ENCODE data around the gene KCNJ2.

DNA sequence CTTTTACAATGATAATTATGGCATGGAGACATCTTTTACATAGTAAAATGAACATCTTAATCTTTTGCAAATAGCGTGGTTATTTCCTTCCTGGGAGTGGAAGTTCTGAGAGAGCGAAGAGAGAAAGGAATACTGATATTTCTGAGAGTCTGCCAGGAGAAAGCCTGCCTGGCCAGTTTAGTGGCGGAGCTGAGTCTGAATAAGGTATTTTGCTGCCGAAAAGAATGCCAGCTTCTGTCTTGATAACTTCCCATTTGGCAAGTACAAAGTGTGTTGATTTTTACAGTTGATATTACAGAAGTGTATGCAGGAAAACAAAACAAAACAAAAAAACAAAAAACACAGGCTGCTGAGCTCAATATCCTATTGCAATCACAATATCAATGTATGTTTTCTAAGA is 55.9 kb downstream of the KCNJ2 start:
- TF ChIP-seq, protein P1, sequence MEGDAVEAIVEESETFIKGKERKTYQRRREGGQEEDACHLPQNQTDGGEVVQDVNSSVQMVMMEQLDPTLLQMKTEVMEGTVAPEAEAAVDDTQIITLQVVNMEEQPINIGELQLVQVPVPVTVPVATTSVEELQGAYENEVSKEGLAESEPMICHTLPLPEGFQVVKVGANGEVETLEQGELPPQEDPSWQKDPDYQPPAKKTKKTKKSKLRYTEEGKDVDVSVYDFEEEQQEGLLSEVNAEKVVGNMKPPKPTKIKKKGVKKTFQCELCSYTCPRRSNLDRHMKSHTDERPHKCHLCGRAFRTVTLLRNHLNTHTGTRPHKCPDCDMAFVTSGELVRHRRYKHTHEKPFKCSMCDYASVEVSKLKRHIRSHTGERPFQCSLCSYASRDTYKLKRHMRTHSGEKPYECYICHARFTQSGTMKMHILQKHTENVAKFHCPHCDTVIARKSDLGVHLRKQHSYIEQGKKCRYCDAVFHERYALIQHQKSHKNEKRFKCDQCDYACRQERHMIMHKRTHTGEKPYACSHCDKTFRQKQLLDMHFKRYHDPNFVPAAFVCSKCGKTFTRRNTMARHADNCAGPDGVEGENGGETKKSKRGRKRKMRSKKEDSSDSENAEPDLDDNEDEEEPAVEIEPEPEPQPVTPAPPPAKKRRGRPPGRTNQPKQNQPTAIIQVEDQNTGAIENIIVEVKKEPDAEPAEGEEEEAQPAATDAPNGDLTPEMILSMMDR (IDR thresholded peaks at IDR 0.05; ENCODE audit: insufficient read depth, low read length, poor library complexity, severe bottlenecking): no peak
- no peak for TF ChIP-seq EZH2phosphoT487 (conservative IDR thresholded peaks at IDR 0.05; ENCODE audit: low read length)

Measured in SU-DHL-6 (cell line).